HCT116 (cell line): ENCODE data around the gene C17orf114.

Experiments
- ATAC-seq: fragments of 200-7000 bp; cut with Tn5 transposase; 2 replicates; pipeline ENCODE4 v1.9.1; 2020; ENCODE audit warnings: mild to moderate bottlenecking, moderate library complexity
- BruUV-seq: library from RNA; stranded (reverse); fragments of 400-500 nt; replicated peaks from 2 replicates; lab custom pipeline; 2021; lab: Mats Ljungman, UMichigan
- CTCF ChIA-PET: fragments of 300-600 bp; sonication (Branson Sonifier 250); formaldehyde crosslinking; loops from one replicate; lab custom pipeline; 2021; ENCODE audit warnings: antibody characterized with exemption; lab: Charles Lee
- POLR2A ChIA-PET: fragments of 300-600, 350-600 bp; sonication (Branson Sonifier 250); formaldehyde crosslinking; loops from one replicate; lab custom pipeline; 2021; ENCODE audit warnings: antibody characterized with exemption; lab: Charles Lee
- RAD21 ChIA-PET, 2 experiments: fragments of 300-600 bp; sonication (Branson Sonifier 250); formaldehyde crosslinking; loops; one replicate each; lab custom pipeline; 2023; ENCODE audit warnings: low total read pairs in 2 of 2; ENCODE audit not compliant: uncharacterized antibody in 2 of 2, unreplicated experiment in 2 of 2, low non-redundant PET in 1 of 2; lab: Charles Lee
- DNase-seq: peaks from one replicate; pipeline ENCODE4 v3.0.0-alpha.2; 2010; ENCODE audit warnings: low read depth, low spot score
- H2AFZ ChIP-seq: fragments of 200-600 bp; shearing (Covaris generic), sonication (generic); 2 replicates; pipeline ENCODE4 v1.6.1; 2017; ENCODE audit warnings: low read depth, mixed run types, mixed read lengths, antibody characterized with exemption, low read length; ENCODE audit not compliant: poor library complexity, severe bottlenecking
- H3K27ac ChIP-seq: 2 replicates; pipeline ENCODE4 v1.5.1; 2012; ENCODE audit warnings: low read depth, low read length
- H3K27me3 ChIP-seq: fragments of 200-600 bp; sonication (generic); 2 replicates; pipeline ENCODE4 v1.6.1; 2016; ENCODE audit warnings: mixed run types, low read length, mixed read lengths; ENCODE audit not compliant: insufficient read depth
- H3K36me3 ChIP-seq, 2 experiments: fragments of 200-500 bp in 1 of 2; fragments of 200-600 bp in 1 of 2; sonication (Bioruptor generic) in 1 of 2; sonication (generic) in 1 of 2; 2 replicates each; pipeline versions ENCODE4 v1.5.1 to v1.6.1; 2014 to 2016; ENCODE audit warnings: low read length in 2 of 2, inconsistent platforms in 1 of 2, mixed read lengths in 1 of 2, mixed run types in 1 of 2; ENCODE audit not compliant: insufficient read depth in 2 of 2, control insufficient read depth in 1 of 2
- H3K4me1 ChIP-seq, 2 experiments: fragments of 200-600 bp in 1 of 2; sonication (generic) in 1 of 2; 2 replicates each; pipeline versions ENCODE4 v1.5.1 to v1.6.1; 2012 to 2017; ENCODE audit warnings: low read length in 2 of 2, inconsistent platforms in 1 of 2, mild to moderate bottlenecking in 1 of 2, mixed read lengths in 1 of 2, mixed run types in 1 of 2, moderate library complexity in 1 of 2; ENCODE audit not compliant: insufficient read depth in 2 of 2, control insufficient read depth in 1 of 2
- H3K4me2 ChIP-seq: fragments of 200-600 bp; sonication (generic); 2 replicates; pipeline ENCODE4 v1.6.1; 2017; ENCODE audit warnings: mixed run types, low read length, mixed read lengths
- H3K4me3 ChIP-seq, 2 experiments: fragments of 200-600 bp in 1 of 2; sonication (generic) in 1 of 2; replicated peaks in 1 of 2; 2 replicates each; pipeline ENCODE4 v1.5.1; 2011 to 2016; ENCODE audit warnings: low read length in 2 of 2, control low read depth in 1 of 2, low read depth in 1 of 2, mild to moderate bottlenecking in 1 of 2, mixed read lengths in 1 of 2, mixed run types in 1 of 2
- H3K79me2 ChIP-seq: fragments of 200-600 bp; sonication (generic); 2 replicates; pipeline ENCODE4 v1.6.1; 2017; ENCODE audit warnings: mild to moderate bottlenecking, mixed run types, low read length, moderate library complexity, mixed read lengths; ENCODE audit not compliant: insufficient read depth
- H3K9ac ChIP-seq: fragments of 200-600 bp; sonication (generic); 2 replicates; pipeline ENCODE4 v1.6.1; 2016; ENCODE audit warnings: low read length, mixed read lengths
- H3K9me2 ChIP-seq: fragments of 200-600 bp; sonication (generic), shearing (Covaris generic); 2 replicates; pipeline ENCODE4 v1.6.1; 2017; ENCODE audit warnings: mixed run types, mild to moderate bottlenecking, moderate library complexity; ENCODE audit not compliant: insufficient read depth
- H3K9me3 ChIP-seq, 2 experiments: fragments of 200-500 bp in 1 of 2; fragments of 200-600 bp in 1 of 2; sonication (Bioruptor generic) in 1 of 2; sonication (generic) in 1 of 2; 2 replicates each; pipeline ENCODE4 v1.6.1; 2014 to 2017; ENCODE audit warnings: low read length in 2 of 2, mixed read lengths in 2 of 2, inconsistent platforms in 1 of 2, low read depth in 1 of 2, mild to moderate bottlenecking in 1 of 2, mixed run types in 1 of 2, moderate library complexity in 1 of 2; ENCODE audit not compliant: control insufficient read depth in 1 of 2, insufficient read depth in 1 of 2
- H4K20me1 ChIP-seq: fragments of 200-600 bp; sonication (generic), shearing (Covaris generic); 2 replicates; pipeline ENCODE4 v1.6.1; 2017; ENCODE audit warnings: mixed run types, mild to moderate bottlenecking, moderate library complexity; ENCODE audit not compliant: insufficient read depth
- EZH2 ChIP-seq: fragments of 200-600 bp; sonication (generic); IDR thresholded peaks from 2 replicates; pipeline ENCODE4 v1.6.1; 2017; ENCODE audit warnings: antibody characterized with exemption, mixed run types
- YY1 ChIP-seq: IDR thresholded peaks from 2 replicates; pipeline ENCODE4 v1.6.1; 2011; ENCODE audit warnings: low read length, low read depth, moderate library complexity, mild to moderate bottlenecking; ENCODE audit not compliant: insufficient replicate concordance; ENCODE audit errors: extremely low read depth
- ZFX ChIP-seq: fragments of 450-650 bp; IDR thresholded peaks from 2 replicates; pipeline ENCODE4 v1.6.1; 2017
- intact Hi-C: fragments of 100-400 bp; cut with micrococcal nuclease; formaldehyde crosslinking; loops from 2 replicates; pipeline ENCODE4 v1.10.0; 2022
- TF ChIP-seq, protein P1 (sequence below): IDR thresholded peaks from 2 replicates; pipeline ENCODE4 v1.6.1; 2012

C17orf114 gene

DNA sequence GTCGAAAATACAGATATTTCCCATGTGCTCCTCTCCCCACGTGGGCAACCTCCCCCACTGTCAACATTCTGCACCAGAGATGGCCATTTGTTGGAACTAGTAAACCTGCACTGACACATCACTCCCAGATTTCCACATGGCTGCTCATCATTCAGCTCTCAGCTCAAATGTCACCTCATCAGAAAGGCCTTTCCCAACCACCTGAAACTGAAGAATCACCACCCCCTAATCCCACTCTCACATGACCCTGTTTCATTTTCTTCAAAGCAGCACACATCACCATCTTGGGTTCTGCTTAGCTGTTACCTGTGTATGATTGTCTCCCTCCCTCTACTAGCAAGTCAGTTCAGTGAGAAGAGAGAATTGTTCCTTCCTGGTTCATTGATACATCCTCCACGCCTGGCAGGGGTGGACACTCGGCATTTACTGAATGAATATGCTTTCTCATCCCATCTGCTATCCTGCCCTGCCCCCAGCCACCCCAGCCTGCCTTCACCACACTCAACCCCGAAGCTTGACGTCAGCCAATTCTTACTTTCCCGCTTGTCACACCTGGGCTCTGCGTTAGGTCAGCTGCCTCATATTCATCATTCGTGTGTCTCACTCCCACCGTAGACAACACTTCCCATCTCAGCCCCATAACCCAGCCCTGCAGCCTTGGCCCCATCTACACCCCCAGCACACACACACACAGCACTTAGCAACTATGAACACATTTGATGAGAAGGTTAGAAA is 1.5 kb downstream of the C17orf114 start:
- H3K9ac ChIP-seq: no peak overlapping the region
- DNase-seq (no peak), ATAC-seq (no peak)
- peaks cover 19% of the 10 kb centered on the region for H3K79me2 ChIP-seq
- ChIA-PET POLR2A (no interaction called here), RAD21 (no interaction called here), CTCF (no interaction called here)
- H3K36me3 ChIP-seq: peaks cover 8 to 18% of the 10 kb centered on the region in 2 experiments
- TF ChIP-seq, protein P1, sequence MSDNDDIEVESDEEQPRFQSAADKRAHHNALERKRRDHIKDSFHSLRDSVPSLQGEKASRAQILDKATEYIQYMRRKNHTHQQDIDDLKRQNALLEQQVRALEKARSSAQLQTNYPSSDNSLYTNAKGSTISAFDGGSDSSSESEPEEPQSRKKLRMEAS: no peak
- TF ChIP-seq EZH2: no peak
- no peaks in the 10 kb centered on the region for H3K9me2 ChIP-seq
- no TSS peak for BruUV-seq
- intact Hi-C loops: no loop called here
- no peak overlapping the region for H3K4me2 ChIP-seq
- H3K9me3 ChIP-seq: no peaks in the 10 kb centered on the region
- H3K4me1 ChIP-seq: peaks cover 6 to 8% of the 10 kb centered on the region in 2 experiments; a peak in 3 of 4 replicates
- H2AFZ ChIP-seq: no peak overlapping the region
- H3K27me3 ChIP-seq: no peaks in the 10 kb centered on the region
- no peak overlapping the region for H3K27ac ChIP-seq
- no peak overlapping the region for H3K4me3 ChIP-seq
- H4K20me1 ChIP-seq: no peaks in the 10 kb centered on the region

DNA sequence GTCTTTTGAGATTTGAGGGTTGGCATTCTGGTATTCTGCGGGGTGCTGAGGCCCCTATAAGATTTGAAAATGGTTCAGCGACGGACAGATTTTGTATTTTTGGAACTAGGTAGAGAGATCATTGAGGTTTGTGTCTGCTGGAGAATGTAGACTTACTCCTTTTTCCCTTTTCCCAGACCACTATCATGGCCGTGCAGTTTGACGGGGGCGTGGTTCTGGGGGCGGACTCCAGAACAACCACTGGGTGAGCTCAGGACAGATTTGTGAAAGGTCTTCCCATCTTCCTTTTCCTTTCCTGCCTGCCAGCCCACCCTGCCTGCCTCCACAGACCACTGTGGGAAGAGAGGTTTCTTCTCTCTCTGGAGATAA is 5.6 kb downstream of the C17orf114 start:
- H3K9me2 ChIP-seq: no peaks in the 10 kb centered on the region
- H3K4me3 ChIP-seq: peak overlapping the region; percentile 94 to 98
- no peaks in the 10 kb centered on the region for H3K27me3 ChIP-seq
- intact Hi-C loops: no loop called here
- H2AFZ ChIP-seq: no peak overlapping the region
- TF ChIP-seq YY1 (peak; percentile 7), ZFX (no peak)
- ChIA-PET POLR2A (interaction anchor here (1.0 kb wide), 1 partner anchor 10 kb away, joined by 5 read pairs; the partner anchor contains the start of gene PLD2), CTCF (no interaction called here), RAD21 (no interaction called here)
- H3K36me3 ChIP-seq: peaks cover 8 to 18% of the 10 kb centered on the region in 2 experiments
- no peaks in the 10 kb centered on the region for H4K20me1 ChIP-seq
- H3K4me2 ChIP-seq: peak overlapping the region; percentile 76
- TSS peak; percentile 83 for BruUV-seq
- ATAC-seq: peak; percentile 85
- H3K79me2 ChIP-seq: peaks cover 19% of the 10 kb centered on the region
- H3K9ac ChIP-seq: peak overlapping the region; percentile 95
- no peak for DNase-seq
- H3K9me3 ChIP-seq: no peaks in the 10 kb centered on the region
- H3K27ac ChIP-seq: peak overlapping the region; percentile 84
- H3K4me1 ChIP-seq: peaks cover 6 to 14% of the 10 kb centered on the region in 2 experiments; a peak in 3 of 4 replicates
